ENCODE data around the gene TNIK. TPM values are rescaled to one million over a fixed set of nuclear protein-coding genes. Genes with fewer than 3 reads are reported as not detected.

The TNIK gene
- total and polyA plus RNA-seq, 2 of the 4 experiments (the other 2 are of a cell fraction) = 3.4 to 6.3 TPM

DNA sequence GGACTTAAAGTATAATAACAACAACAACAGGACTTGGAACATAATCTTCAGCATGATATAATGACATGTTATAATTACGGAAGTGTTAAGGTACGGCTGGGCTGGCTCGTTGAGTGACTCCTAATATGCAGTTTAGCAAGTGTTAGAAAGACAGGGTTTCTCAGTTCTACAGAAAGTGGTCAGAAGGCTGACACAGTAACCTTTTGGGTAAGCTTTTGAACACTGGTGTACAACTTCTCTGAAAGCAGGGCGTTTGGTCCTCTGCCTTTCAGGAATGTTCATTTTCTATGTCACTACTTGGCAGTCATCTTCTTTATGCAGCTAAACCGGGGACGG is 300.4 kb downstream of the TNIK start:
- POLR2A ChIA-PET (ENCODE audit: unreplicated experiment) = no interaction called here
- no peak overlapping the region for H2BK20ac ChIP-seq (ENCODE audit: low read depth, low read length)
- no peak overlapping the region for H3K4me2 ChIP-seq (ENCODE audit: low read depth, low read length)

More for the DNA sequence above, 300.4 kb downstream of the TNIK start:
- H3K14ac ChIP-seq (replicated peaks; ENCODE audit: low read depth, low read length) = no peak overlapping the region
- no peak overlapping the region for H3K9ac ChIP-seq (ENCODE audit: low read depth, low read length)
- no peak overlapping the region for H2AK5ac ChIP-seq (ENCODE audit: low read depth, low read length)
- in situ Hi-C loops (cut with MboI; ENCODE audit: low sequenced_read_pairs) (no loop called here), intact Hi-C loops (cut with micrococcal nuclease) (no loop called here), dilution Hi-C loops (cut with HindIII; ENCODE audit: low sequenced_read_pairs, unreplicated experiment) (no loop called here)
- H4K5ac ChIP-seq (ENCODE audit: low read depth, low read length) = no peak overlapping the region
- 76% methylated on average over 3 of the region's 6 CpGs; no CpG with 5 or more reads in 1 of the 2 experiments for WGBS, 2 experiments (ENCODE audit: extremely low coverage in 2 of 2, insufficient read length in 1 of 2)
- ATAC-seq (ENCODE audit: low read depth) = no peak
- peaks cover 6% of the 10 kb centered on the region for H3K36me3 ChIP-seq (ENCODE audit: control insufficient read depth, insufficient read depth, low read length)
- H4K91ac ChIP-seq (ENCODE audit: insufficient read depth, low read depth, low read length) = no peak overlapping the region
- peaks cover 5% of the 10 kb centered on the region for H3K9me3 ChIP-seq (ENCODE audit: control insufficient read depth, insufficient read depth, low read length)
- H3K79me1 ChIP-seq (ENCODE audit: low read depth in 1 of 2, low read length in 2 of 2) = no peaks in the 10 kb centered on the region
- H3K27me3 ChIP-seq (ENCODE audit: control insufficient read depth, insufficient read depth, low read length) = no peaks in the 10 kb centered on the region
- no peak overlapping the region for H3K23ac ChIP-seq (ENCODE audit: low read depth, low read length)
- no peak overlapping the region for H2AK9ac ChIP-seq (replicated peaks; ENCODE audit: low read depth, low read length, poor library complexity)
- CTCF ChIA-PET = no interaction called here
- no peak overlapping the region for H2BK120ac ChIP-seq (ENCODE audit: low read depth, low read length)
- peaks cover 6% of the 10 kb centered on the region; the same call in 1 of the 2 replicates for H3K9me1 ChIP-seq (ENCODE audit: insufficient read depth, low read length)
- H3K4me1 ChIP-seq (ENCODE audit: control insufficient read depth, insufficient read depth, low read length) = no peaks in the 10 kb centered on the region
- H3K56ac ChIP-seq (ENCODE audit: extremely low read depth, insufficient read depth, low read length) = no peak overlapping the region
- no peak for DNase-seq
- no peak overlapping the region for H2BK15ac ChIP-seq (ENCODE audit: low read depth, low read length)
- H4K8ac ChIP-seq (ENCODE audit: low read depth in 2 of 2, low read length in 2 of 2) = no peak overlapping the region
- H2BK5ac ChIP-seq (ENCODE audit: low read depth, low read length, poor library complexity, severe bottlenecking) = no peak overlapping the region
- no peaks in the 10 kb centered on the region for H4K20me1 ChIP-seq (ENCODE audit: insufficient read depth, low read length)
- no TSS peak for BruUV-seq (replicated peaks)
- no peak overlapping the region for H3K4me3 ChIP-seq (ENCODE audit: insufficient read depth, low read depth, low read length)
- H3K27ac ChIP-seq (ENCODE audit: insufficient read depth, low read length) = no peak overlapping the region
- no peak overlapping the region for H3K18ac ChIP-seq (ENCODE audit: low read depth, low read length)
- TF ChIP-seq RCOR1 (IDR thresholded peaks at IDR 0.05; ENCODE audit: insufficient replicate concordance, low read length) (no peak), SMC3 (IDR thresholded peaks at IDR 0.05; ENCODE audit: low read depth, low read length) (no peak)
- no peak overlapping the region for H2AFZ ChIP-seq (replicated peaks; ENCODE audit: low read length, poor library complexity)
- H3K4ac ChIP-seq (ENCODE audit: low read depth, low read length) = no peak overlapping the region

Measured in IMR-90 (cell line).